EH (cell line): ENCODE measurements around the gene PPIA.

ENCODE experiments used
- DNase-seq: peaks from one replicate; pipeline ENCODE4 v3.0.0-alpha.2; 2015; ENCODE audit warnings: low read depth

Gene PPIA

GRCh38 chr7:44796504-44797328, at the start of gene PPIA:
TSS of gene PPIA (plus strand) at chr7:44796681. CDS start at chr7:44796725, 44 bp downstream.
- peak; percentile 98 for DNase-seq

- DNase-seq: peak; percentile 89
Measured at GRCh38 chr7:44748045-44748947, 48.2 kb upstream of the PPIA start, which contains the start of gene ZMIZ2. TSS of gene ZMIZ2 (plus strand) at chr7:44748847. CDS start at chr7:44756250, 7,403 bp downstream.

DNA sequence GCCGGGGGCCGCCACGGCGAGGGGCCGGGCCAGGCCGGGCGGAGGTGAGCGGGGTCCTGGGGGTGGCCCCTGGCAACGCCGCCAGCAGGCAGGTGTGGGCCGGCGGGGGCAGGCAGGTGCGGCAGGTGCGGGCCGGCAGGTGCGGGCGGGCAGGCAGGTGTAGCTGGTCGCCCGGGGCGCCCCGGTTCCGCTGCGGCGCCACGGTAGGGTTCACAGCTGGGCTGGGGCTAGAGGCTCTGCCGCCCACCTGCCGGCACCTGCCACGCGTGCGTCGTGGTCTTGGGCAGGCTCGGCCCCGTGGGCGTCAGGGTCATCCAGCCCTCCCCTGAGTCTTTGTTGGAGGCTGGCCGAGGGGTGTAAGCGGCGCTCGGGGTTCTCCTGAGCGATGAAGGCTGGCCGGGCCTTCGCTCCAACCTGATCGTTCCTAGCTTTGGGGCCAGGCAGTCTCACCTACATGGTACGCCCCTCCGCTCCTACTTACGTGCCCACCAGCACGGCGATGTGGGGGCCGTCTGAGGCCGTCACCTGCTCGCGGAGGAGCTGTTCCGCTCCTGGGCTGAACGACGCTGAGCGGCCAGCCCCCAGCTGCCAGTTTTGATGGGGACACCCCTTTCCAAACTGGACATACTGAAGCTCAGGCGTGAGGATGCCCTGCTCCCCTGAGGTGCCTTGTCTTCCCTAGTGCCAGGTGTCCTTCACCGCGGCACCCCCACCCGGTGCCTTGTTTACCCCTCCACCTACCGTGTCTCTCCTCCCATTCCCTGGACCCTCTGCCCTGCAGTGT, 47.3 kb upstream of the PPIA start:
- DNase-seq: no peak

DNA sequence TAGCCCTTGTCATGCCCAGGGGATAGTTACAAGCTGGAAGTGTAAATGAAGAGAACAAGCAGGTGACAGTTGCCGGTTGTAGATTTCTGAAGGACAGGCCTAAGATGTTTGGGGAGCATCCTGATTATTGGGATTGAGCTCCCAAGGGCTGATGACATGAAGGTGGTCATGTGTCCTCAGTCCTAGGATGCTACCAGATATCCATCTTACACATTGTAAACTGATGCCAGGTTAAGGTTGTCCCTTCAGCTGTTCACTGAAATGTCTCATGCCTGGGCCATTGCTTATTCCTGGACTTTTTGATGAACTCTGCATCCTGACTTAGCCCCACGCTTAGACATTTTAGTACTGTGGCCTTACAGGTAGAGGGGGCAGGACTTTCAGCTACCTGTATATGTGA, 46.5 kb upstream of the PPIA start:
- no peak for DNase-seq

GRCh38 chr7:44750424-44750823, 46.1 kb upstream of the PPIA start:
- no peak for DNase-seq

DNA sequence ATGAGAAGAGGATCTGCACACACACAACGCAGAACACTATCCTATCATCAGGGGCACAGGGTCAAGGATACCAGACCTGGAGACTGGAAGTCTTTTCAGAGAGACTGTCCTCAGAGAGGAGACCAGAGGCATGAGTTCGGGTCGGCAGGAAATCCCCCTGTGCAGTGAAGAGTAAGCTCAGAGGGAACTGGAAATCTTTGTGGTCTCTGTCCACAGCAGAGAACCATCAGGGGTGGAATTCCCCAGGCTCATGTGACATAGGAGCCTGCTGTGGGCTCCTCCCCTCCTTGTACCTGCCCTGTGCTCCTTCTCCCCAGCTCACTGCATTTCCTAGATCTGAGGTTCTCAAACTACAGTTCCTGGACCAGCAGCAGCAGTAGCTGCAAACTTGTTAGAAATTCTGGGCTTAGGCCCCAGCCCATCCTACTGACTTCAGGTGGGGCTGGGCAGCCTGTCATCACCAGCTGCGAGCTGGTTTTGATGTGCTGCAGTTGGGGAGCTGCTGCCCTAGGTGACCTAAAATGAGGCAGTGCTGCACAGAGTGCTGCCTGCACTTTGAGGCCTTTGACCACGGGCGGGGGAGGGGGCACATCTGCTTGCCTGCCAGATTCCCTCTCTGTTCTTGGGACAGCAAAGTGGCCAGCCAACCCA, 45.4 kb upstream of the PPIA start:
- DNase-seq: no peak

DNA sequence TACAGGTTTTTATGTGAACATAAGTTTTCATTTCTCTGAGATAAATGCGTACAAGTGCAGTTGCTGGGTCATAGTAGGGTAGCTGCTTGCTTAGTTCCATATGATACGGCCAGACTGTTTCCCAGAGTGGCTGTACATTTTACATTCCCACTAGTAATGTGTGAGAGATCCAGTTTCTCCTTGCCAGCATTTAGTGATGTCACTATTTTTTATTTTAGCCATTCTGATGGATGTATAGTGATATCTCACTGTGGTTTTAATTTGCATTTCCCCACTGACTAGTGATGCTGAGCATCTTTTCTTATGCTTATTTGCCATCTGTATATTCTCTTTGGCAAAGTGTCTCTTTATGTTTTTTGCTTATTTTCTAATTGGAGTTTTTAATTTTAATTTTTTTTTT, 43.7 kb upstream of the PPIA start:
- DNase-seq: no peak

GRCh38 chr7:44754802-44755697, 41.4 kb upstream of the PPIA start:
- no peak for DNase-seq

- DNase-seq: no peak
Measured at GRCh38 chr7:44755698-44756627, 40.5 kb upstream of the PPIA start.

- no peak for DNase-seq
Measured at GRCh38 chr7:44756904-44757303, 39.6 kb upstream of the PPIA start.

GRCh38 chr7:44757311-44757710, 39.2 kb upstream of the PPIA start:
- DNase-seq: no peak

- DNase-seq: no peak
Measured at GRCh38 chr7:44757739-44758138, 38.7 kb upstream of the PPIA start.

- DNase-seq: no peak
Measured at GRCh38 chr7:44759246-44759645, 37.2 kb upstream of the PPIA start.

DNA sequence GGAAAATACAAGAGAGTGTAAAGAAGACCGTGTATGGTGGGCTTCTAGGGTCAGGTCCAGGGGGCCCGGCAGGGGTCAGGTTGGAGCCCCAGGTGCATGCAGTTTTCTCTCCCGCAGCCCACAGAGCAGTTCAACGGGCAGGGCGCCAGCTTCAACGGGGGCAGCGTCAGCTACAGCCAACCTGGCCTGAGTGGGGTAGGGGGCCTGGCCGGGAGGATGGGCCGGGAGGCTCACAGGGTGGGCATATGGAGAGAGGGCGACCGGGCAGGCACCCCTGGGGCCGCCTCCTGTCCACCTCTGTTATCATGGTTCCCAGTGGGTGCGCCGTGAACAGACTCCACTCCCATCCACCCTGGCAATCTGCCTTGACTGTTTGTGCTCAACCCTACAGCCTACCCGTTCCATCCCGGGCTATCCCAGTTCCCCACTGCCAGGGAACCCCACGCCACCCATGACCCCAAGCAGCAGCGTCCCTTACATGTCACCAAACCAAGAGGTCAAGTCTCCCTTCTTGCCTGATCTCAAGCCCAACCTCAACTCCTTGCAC, 36.4 kb upstream of the PPIA start:
- DNase-seq: no peak

- peak; percentile 75 for DNase-seq
Measured at GRCh38 chr7:44761207-44762161, 35.0 kb upstream of the PPIA start.

GRCh38 chr7:44762300-44762699, 34.2 kb upstream of the PPIA start:
- no peak for DNase-seq

GRCh38 chr7:44762726-44763522, 33.6 kb upstream of the PPIA start:
- no peak for DNase-seq
